SU-DHL-6 (cell line): ENCODE data around the gene COL25A1.

Source experiments
- CTCF ChIP-seq: fragments of 200-600 bp; sonication (generic); IDR thresholded peaks from one replicate; pipeline ENCODE4 v1.5.1; 2017; ENCODE audit warnings: antibody characterized with exemption, mild to moderate bottlenecking, low read length, moderate library complexity; ENCODE audit not compliant: insufficient read depth, poor library complexity, severe bottlenecking
- EZH2phosphoT487 ChIP-seq: fragments of 200-600 bp; sonication (generic), shearing (Covaris generic); conservative IDR thresholded peaks from 2 replicates; pipeline ENCODE4 v1.6.1; 2018; ENCODE audit warnings: mild to moderate bottlenecking, antibody characterized with exemption, low read length, moderate library complexity, mixed read lengths

- TF ChIP-seq CTCF (no peak), EZH2phosphoT487 (no peak)
Measured at GRCh38 chr4:109049926-109050325, 252.5 kb downstream of the COL25A1 start.
